HPDE6-E6E7 (cell line): Measurements from ENCODE around the gene SLC7A5.
"Not testable (repeated sequence)": the region's sequence is repeated elsewhere in the genome, so short reads cannot be mapped to it uniquely, and the experiment has no call there.

Source experiments
- DNase-seq: peaks from one replicate; pipeline ENCODE4 v3.0.0; 2011; ENCODE audit warnings: missing footprints; ENCODE audit errors: extremely low spot score

The SLC7A5 gene

GRCh38 chr16:87888346-87888745 is 19.0 kb upstream of the SLC7A5 start:
- not testable (repeated sequence) for DNase-seq

GRCh38 chr16:87887931-87888330 is 18.6 kb upstream of the SLC7A5 start:
- DNase-seq: not testable (repeated sequence)

GRCh38 chr16:87885371-87885967 is 16.2 kb upstream of the SLC7A5 start:
- DNase-seq: not testable (repeated sequence)

GRCh38 chr16:87882436-87883019 is 13.2 kb upstream of the SLC7A5 start:
- no peak for DNase-seq

- DNase-seq: no peak
Observed at GRCh38 chr16:87881324-87882200, 12.3 kb upstream of the SLC7A5 start.

- DNase-seq: no peak
Observed at GRCh38 chr16:87880117-87880696, 10.9 kb upstream of the SLC7A5 start.

GRCh38 chr16:87879411-87880013 is 10.2 kb upstream of the SLC7A5 start:
- not testable (repeated sequence) for DNase-seq

GRCh38 chr16:87878704-87879103 is 9.4 kb upstream of the SLC7A5 start:
- no peak for DNase-seq

GRCh38 chr16:87877942-87878507 is 8.7 kb upstream of the SLC7A5 start:
- no peak for DNase-seq

GRCh38 chr16:87874639-87875427 is 5.5 kb upstream of the SLC7A5 start:
- DNase-seq: no peak

- DNase-seq: not testable (repeated sequence)
Observed at GRCh38 chr16:87870418-87871291, 1.3 kb upstream of the SLC7A5 start.

- DNase-seq: not testable (repeated sequence)
Observed at GRCh38 chr16:87869879-87870417, 641 bp upstream of the SLC7A5 start.

GRCh38 chr16:87868254-87869029 is 865 bp downstream of the SLC7A5 start:
- DNase-seq: not testable (repeated sequence)

- DNase-seq: not testable (repeated sequence)
Observed at GRCh38 chr16:87865902-87866555, 3.3 kb downstream of the SLC7A5 start.

- no peak for DNase-seq
Observed at GRCh38 chr16:87864331-87864989, 4.8 kb downstream of the SLC7A5 start.

- DNase-seq: not testable (repeated sequence)
Observed at GRCh38 chr16:87863327-87863635, 6.0 kb downstream of the SLC7A5 start.

GRCh38 chr16:87862597-87863326 is 6.5 kb downstream of the SLC7A5 start:
- DNase-seq: not testable (repeated sequence)
